H54 (cell line): ENCODE data around the gene OLFML1.
A peak's percentile ranks its signal among the peaks of the same experiment; 100 is the strongest.

Experiments used
- DNase-seq: peaks from one replicate; pipeline ENCODE4 v3.0.0; 2011; ENCODE audit warnings: low spot score, mixed read lengths; ENCODE audit not compliant: insufficient read length
- FAIRE-seq: peaks from 3 replicates; lab custom pipeline; 2011; peaks lifted over from hg19 to GRCh38; lab: Jason Lieb, UNC
- POLR2A ChIP-seq: IDR thresholded peaks from 2 replicates; pipeline ENCODE4 v1.6.1; 2011; ENCODE audit warnings: low read depth, mild to moderate bottlenecking, low read length

The OLFML1 gene

DNA sequence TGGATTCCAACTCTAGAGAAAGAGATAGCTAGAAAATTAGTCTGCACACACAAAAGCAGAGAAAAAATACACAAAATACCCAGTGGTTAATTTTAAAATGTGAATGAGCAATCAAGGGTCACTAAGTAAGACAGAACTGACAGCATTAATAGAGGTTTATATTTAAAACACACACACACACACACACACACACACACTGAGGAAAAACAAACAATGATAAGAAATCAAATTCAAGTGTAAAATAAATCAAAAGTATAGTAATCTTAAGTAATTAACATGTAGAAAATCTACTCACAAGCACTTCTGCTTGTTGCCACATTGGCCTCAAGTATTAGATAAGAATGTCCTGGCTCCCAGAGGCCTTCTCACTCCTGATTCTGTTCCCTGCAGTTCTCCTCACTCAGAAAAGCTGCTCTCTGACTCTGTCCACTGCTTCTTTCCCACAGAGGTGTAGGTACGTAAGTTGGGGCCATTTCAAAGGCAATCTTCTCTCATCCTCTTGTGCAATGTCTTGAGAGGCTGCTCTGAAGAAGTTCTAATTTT is 33.3 kb upstream of the OLFML1 start:
- DNase-seq (no peak), FAIRE-seq (no peak)
- TF ChIP-seq POLR2A = no peak

DNA sequence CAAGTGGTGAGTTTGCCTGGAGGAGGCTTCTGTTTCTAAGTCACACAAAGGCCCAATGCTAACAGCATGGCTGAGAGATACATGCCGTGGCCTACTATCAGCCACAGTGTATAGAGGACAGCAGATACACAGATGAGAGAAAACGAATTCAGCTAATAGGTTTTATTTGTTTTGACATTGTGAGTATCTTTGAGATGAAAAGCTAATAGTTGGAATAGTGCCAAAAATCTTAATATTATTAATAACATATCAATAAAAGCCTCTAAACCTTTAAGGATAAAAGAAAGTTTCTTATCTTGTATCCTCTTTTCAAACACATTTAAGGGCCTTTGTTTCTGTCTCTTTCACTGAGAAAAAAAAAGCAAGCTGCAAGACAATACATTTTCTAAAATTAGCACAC is 30.5 kb upstream of the OLFML1 start:
- TF ChIP-seq POLR2A = no peak
- FAIRE-seq (no peak), DNase-seq (no peak)

DNA sequence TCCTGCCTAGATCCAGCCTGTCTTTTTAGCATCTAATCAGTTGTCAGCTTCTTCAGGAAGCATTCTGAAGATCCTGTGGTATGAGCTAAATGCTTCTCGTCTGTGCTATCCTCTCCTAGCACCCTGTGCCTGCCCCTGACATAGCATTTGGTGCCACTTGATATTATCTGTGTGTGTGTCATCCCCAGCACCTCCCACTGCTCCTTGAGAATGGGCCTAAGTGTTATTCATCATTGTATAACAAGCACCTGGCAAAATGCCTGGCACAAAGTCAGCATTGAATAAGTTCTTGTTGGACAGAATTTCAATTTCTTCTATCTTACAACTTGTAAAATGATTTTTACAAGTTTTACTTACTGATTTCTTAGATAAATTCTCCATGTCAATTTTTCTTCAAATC is 28.1 kb upstream of the OLFML1 start:
- no peak for TF ChIP-seq POLR2A
- peak; percentile 33 for FAIRE-seq
- DNase-seq = no peak

DNA sequence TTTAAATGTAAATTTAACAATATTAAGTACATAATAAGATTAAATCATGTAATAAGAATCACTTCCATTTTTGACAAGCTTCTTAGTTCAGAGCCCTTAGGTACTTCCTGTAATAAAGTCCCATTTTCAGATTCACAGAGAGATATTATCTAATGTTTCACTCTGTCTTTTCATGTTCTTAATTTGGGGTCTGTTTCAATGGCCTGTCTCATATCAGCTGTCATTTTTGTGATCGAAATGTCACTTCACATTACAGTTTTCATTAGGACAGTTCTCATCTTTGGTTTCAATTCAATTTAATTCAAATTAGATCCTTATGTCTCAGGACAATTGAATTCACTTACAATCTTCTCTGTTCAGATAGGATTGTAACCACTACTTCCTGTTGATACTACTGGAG is 22.6 kb upstream of the OLFML1 start:
- FAIRE-seq (no peak), DNase-seq (no peak)
- TF ChIP-seq POLR2A = no peak

DNA sequence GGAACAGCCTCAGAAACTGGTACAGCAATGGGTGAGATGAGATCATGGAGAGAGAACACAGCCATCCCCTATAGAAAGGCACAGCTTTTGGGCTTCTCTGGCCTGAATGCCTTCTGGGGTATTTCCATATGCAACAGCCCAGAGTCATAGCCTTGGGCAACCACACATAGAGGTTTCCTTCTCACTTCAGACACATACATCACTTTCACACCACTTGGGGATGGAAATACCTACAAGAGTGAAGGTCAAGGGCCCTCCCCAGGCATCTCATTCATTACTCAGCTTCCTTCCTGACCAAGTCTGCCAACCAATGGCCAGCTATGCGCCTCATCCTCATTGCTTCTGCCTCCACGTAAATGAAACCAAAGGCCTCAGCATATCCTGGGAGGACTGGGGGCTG is 17.7 kb upstream of the OLFML1 start:
- no peak for DNase-seq
- FAIRE-seq = no peak
- TF ChIP-seq POLR2A = no peak

DNA sequence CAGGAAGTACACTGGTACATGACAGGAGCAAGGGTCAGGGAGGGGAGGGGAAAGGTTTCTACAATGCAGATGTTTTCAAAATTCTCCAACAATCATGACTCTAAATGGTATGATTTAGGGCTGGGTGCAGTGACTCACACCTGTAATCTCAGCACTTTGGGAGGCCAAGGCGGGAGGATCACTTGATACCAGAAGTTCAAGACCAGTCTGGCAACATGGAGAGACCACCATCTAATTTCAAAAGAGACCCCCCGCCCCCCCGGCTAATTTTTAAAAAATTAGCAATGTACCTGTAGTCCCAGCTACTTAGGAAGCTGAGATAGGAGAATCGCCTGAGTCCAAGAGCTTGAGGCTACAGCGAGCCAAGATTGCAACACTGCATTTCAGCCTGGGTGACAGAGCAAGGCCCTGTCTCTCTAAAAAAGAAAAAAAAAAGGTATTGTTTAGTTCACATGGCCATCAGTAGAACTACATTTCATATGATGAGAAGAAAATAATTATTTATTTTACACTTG is 15.9 kb upstream of the OLFML1 start:
- DNase-seq (no peak), FAIRE-seq (no peak)
- TF ChIP-seq POLR2A = no peak

DNA sequence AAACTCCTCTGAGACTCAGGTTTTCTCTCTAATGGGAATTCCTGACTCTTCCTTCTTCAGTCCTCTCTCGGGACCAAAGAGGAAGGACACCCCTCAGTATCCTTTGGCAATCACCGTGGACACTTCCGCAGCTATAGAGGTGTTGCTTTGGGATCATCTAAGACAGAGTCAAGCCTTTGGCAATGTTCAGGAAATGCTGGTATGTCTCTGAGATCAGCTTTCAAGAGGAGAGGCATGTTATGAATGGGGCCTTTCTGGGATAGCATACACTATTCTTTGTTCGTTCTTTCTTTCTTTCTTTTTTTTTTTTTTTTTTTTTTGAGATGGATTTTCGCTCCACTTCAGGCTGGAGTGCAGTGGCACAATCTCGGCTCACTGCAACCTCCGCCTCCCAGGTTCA is 14.2 kb upstream of the OLFML1 start:
- TF ChIP-seq POLR2A = no peak
- DNase-seq = no peak
- FAIRE-seq = no peak

DNA sequence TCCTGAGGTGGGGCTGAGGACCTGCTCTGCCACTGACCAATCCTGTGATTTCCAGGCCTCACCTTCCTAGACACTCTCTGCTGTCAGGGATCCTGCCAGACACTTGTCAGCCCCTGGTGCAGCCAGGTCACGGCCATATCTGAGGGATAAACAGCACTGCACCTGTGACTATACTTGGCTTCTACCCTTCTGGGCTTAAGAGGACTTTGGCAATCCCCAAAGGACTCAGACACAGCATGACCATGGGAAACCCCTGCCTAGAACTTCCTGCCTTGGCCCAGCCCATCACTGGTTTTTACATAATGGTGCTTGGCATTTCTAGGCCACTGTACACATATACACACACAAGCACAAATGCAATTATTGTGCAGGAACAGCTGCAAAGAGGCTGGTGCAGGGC is 11.6 kb upstream of the OLFML1 start:
- DNase-seq = no peak
- TF ChIP-seq POLR2A = no peak
- no peak for FAIRE-seq

DNA sequence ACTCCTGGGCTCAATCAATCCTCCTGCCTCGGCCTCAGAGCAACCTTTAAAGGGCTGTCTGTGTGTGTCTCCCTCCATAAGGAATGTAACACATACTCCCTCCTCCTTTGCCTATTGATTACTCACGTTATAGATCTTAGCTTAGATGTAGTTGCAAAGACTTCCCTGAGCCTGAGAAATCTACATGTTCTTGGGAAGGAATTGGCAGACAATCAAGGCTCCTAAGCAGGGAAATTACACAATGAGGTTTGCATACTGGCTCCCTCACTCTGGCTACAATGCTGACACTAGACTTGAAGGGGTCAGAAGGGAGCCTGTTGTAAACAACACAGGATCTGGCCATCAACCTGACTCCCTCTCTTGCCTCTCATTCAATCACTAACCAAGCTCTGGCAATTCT is 5.2 kb upstream of the OLFML1 start:
- TF ChIP-seq POLR2A = no peak
- no peak for DNase-seq
- no peak for FAIRE-seq

DNA sequence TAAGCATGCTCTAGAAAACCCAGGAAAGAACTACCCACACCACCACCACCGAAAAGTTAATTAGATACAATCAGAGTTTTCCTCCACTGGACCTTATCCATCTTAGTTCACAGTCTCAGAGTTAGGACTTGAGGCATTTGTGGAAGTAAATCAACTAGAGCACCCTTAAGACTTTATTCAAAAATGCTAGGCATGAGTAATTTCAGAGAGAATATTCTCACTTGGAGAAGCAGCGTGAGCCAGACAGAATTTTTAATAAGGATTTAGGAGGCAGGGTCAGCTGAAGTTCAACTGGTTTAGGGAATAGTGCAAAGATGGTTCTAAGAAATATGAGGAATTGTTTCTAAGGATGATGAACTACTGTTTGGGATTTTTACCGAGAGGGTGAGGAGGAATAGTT is 1.2 kb upstream of the OLFML1 start:
- no peak for DNase-seq
- no peak for TF ChIP-seq POLR2A
- no peak for FAIRE-seq

DNA sequence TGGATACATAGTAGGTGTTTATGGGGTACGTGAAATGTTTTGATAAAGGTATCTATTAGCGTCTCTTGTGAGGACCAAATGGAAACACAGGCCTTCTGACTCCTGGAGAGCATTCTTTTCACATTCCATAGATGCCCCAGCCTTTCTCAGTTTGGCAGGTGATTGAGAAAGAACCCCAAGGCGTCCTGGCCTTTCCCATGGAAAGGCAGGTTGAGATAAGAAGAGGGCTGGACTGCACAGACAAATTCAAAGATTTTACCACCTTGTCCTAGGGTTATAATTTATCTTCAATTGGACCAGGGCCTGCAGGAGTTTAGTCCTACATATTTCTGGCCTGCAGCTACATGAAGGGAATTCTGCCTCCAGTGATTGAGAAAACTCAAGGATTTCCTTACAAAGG is 661 bp upstream of the OLFML1 start:
- TF ChIP-seq POLR2A = no peak
- DNase-seq (no peak), FAIRE-seq (no peak)

DNA sequence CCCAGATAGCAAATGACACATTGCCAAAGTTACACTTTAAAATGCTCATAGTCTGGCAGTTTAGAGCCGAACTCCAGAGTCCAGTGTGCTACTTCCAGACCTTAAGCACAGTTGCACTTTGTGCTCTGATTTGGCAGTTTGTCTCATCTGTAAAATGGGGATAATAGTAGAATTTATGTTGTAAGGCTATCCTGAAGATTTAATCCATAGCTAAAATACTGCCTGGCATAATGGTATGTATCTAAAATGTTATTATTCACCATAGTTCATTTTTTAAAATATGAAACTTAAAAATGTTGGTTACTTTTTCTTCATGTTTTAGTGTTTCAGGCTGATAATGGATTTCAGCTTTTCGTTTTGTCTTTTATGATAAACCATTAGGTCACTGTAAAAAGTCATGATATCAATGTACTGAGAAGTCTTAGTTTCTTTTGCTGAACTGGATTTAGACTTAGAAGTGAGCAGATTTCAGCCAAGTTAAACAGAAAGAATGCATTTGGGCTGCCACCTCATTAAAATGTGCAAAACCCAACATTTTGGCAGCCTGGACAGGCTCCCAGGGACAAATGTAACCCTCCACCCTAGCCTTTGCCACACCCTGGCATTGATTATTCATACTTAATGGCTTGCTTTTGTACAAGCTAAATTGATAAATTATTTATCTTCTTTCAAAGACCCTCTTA is 933 bp downstream of the OLFML1 start:
- TF ChIP-seq POLR2A = no peak
- FAIRE-seq (no peak), DNase-seq (no peak)

DNA sequence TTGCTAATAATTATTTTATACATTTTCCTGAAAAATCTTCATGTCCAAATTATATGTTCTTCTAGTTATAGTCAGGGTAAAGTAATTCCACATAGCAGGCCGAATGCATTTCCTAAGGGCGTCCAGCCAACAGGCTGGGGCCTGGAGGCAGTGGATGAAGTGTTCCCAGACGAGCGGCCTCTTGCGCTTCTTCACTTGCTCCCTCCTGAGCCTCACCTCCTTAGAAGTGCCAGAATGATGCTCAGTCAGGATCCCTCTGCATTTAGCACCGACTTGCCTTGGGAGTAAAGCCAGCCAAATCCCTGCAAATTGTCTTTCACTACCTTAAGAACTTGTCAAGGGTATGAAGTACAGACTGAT is 1.5 kb downstream of the OLFML1 start:
- no peak for TF ChIP-seq POLR2A
- FAIRE-seq (no peak), DNase-seq (no peak)

DNA sequence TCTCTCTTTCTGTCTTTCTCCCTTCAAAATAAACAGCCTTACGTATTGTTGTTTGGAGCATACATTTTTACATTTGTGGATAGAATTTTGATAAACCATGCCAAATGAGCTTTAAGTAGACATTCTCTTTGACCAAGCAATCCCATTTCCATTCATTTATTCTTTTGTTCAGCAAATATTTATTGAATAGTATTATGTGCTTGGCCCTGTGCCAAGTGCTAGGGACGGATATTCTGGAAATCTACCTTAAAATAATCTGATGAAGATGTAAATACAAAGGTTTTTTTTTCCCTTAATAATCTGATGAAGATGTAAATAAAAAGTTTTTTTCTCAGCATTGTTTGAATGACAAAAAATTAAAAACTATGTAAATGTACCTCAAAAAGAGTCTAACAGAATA is 2.1 kb downstream of the OLFML1 start:
- TF ChIP-seq POLR2A = no peak
- DNase-seq (no peak), FAIRE-seq (no peak)

DNA sequence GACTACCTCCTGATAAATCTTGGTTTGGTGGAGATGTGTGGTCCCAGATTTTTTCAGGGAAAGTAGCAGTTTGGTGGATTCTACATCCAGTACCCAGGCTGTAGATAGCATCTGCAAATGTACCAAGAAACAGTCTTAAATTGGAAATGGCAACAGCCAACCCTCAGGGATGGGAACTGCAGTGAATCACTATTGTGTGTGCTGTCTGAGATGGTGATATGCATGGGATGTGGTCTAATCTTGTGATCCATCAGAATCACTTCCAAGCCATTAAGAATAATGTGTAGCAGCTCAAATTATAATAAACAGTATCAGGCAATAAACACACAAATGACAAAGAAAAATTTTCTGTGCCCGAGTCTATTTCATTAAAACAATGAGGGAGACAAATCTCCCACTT is 3.4 kb downstream of the OLFML1 start:
- TF ChIP-seq POLR2A = no peak
- DNase-seq (no peak), FAIRE-seq (no peak)
